Measurements from ENCODE around the gene GJB5. TPM values are rescaled to one million over a fixed set of nuclear protein-coding genes. Genes with fewer than 3 reads are reported as not detected.
"Not testable (repeated sequence)": the region's sequence is repeated elsewhere in the genome, so short reads cannot be mapped to it uniquely, and the experiment has no call there.

The GJB5 gene
- total RNA-seq, 4 donors from 2014 or later: not detected

- no peak for ATAC-seq (ENCODE audit: low FRiP score)
- DNase-seq (ENCODE audit: low spot score): no peak
- TF ChIP-seq CTCF (IDR thresholded peaks at IDR 0.05): no peak
Observed at GRCh38 chr1:34736692-34737091, 18.2 kb upstream of the GJB5 start.

GRCh38 chr1:34737236-34737635 lies 17.6 kb upstream of the GJB5 start:
- not testable (repeated sequence) for ATAC-seq (ENCODE audit: low FRiP score); DNase-seq (ENCODE audit: low spot score)

- TF ChIP-seq CTCF (IDR thresholded peaks at IDR 0.05): no peak
- no peak for DNase-seq (ENCODE audit: low spot score)
- ATAC-seq (ENCODE audit: low FRiP score): no peak
Observed at GRCh38 chr1:34739613-34740012, 15.2 kb upstream of the GJB5 start.

GRCh38 chr1:34740161-34740868 lies 14.5 kb upstream of the GJB5 start:
- DNase-seq (ENCODE audit: low spot score) (no peak), ATAC-seq (ENCODE audit: low FRiP score) (no peak)
- no peak for TF ChIP-seq CTCF (IDR thresholded peaks at IDR 0.05)

GRCh38 chr1:34742667-34743270 lies 12.1 kb upstream of the GJB5 start:
- no peak for ATAC-seq (ENCODE audit: low FRiP score)
- peak in 1 of 3 donors; percentile 30 for TF ChIP-seq CTCF (IDR thresholded peaks at IDR 0.05)
- peak; percentile 59 for DNase-seq (ENCODE audit: low spot score)

- DNase-seq (ENCODE audit: low spot score) (no peak), ATAC-seq (ENCODE audit: low FRiP score) (no peak)
- no peak for TF ChIP-seq CTCF (IDR thresholded peaks at IDR 0.05)
Observed at GRCh38 chr1:34743775-34744174, 11.1 kb upstream of the GJB5 start.

GRCh38 chr1:34744851-34745250 lies 10.0 kb upstream of the GJB5 start:
- TF ChIP-seq CTCF (IDR thresholded peaks at IDR 0.05): no peak
- DNase-seq (ENCODE audit: low spot score) (no peak), ATAC-seq (ENCODE audit: low FRiP score) (no peak)

All from omental fat pad (tissue), 4 donors.